ENCODE results near the gene SSX2IP. TPM values are rescaled to one million over a fixed set of nuclear protein-coding genes. Genes with fewer than 3 reads are reported as not detected.
A peak's percentile ranks its signal among the peaks of the same experiment; 100 is the strongest.

SSX2IP gene
- total and polyA plus RNA-seq, 9 of the 15 experiments (the other 6 are each of a cell fraction or from before 2014, with no cell fraction given): 20.6 to 96.7 (median 61.7) TPM

GRCh38 chr1:84700070-84700469 is 9.8 kb upstream of the SSX2IP start:
- POLR2A ChIA-PET: interaction anchor here (1.1 to 2.0 kb wide), 3 partner anchors 10 to 12 kb away, joined by 3 to 5 read pairs (median 4); no protein-coding TSS in a partner anchor
- BruUV-seq (replicated peaks): no TSS peak
- DNase-seq (ENCODE audit: extremely low read depth in 1 of 4, low spot score in 3 of 4): peak in 1 of 4 experiments; percentile 23
- intact Hi-C loops (cut with micrococcal nuclease): no loop called here
- H3K4me1 ChIP-seq (replicated peaks in 1 of 2; ENCODE audit: control insufficient read depth in 2 of 2, insufficient read depth in 2 of 2, low read length in 2 of 2): peaks cover 9 to 30% of the 10 kb centered on the region in 2 experiments; a peak in 4 of 5 replicates
- H3K36me3 ChIP-seq (ENCODE audit: control insufficient read depth, insufficient read depth, low read length): no peaks in the 10 kb centered on the region
- peak; percentile 40 for FAIRE-seq
- WGBS (ENCODE audit: insufficient coverage, low coverage, missing lambda C conversion rate): 18% methylated on average over 1 of the region's 1 CpG
- in situ Hi-C loops (cut with MboI): no loop called here
- no peak overlapping the region for H3K9ac ChIP-seq (ENCODE audit: insufficient read depth in 1 of 2, low read depth in 2 of 2, low read length in 2 of 2)
- no peaks in the 10 kb centered on the region for H3K79me2 ChIP-seq (ENCODE audit: control insufficient read depth, insufficient read depth, low read length)
- H3K9me3 ChIP-seq (replicated peaks; ENCODE audit: control insufficient read depth, insufficient read depth, low read depth, low read length): no peaks in the 10 kb centered on the region
- peak overlapping the region; percentile 69 for H2AFZ ChIP-seq (ENCODE audit: low read depth, low read length)
- H3K9me1 ChIP-seq (ENCODE audit: control insufficient read depth, insufficient read depth, low read length): no peaks in the 10 kb centered on the region
- ATAC-seq: peak; percentile 59
- no peak overlapping the region for H3K4me3 ChIP-seq
- H3K27me3 ChIP-seq (ENCODE audit: control insufficient read depth in 2 of 2, insufficient read depth in 2 of 2, low read length in 2 of 2): no peaks in the 10 kb centered on the region
- peak overlapping the region; percentile 43; the same call in 1 of the 2 replicates for H3K4me2 ChIP-seq (ENCODE audit: insufficient read depth, low read length)
- H4K20me1 ChIP-seq (replicated peaks; ENCODE audit: control insufficient read depth, insufficient read depth, low read length): no peaks in the 10 kb centered on the region
- CTCF ChIA-PET (ENCODE audit: low intra/inter-chr PET ratio): no interaction called here
- TF ChIP-seq FOXK1 (CRISPR knock-in tag; IDR thresholded peaks at IDR 0.05; ENCODE audit: borderline replicate concordance) (no peak), ZNF75A (CRISPR knock-in tag; IDR thresholded peaks at IDR 0.05) (no peak), SPI1 (IDR thresholded peaks at IDR 0.05; ENCODE audit: borderline replicate concordance, low read depth, low read length) (peak; percentile 47; the same call in 1 of the 2 replicates), PRDM10 (IDR thresholded peaks at IDR 0.05; ENCODE audit: partially characterized antibody) (no peak)
- H3K27ac ChIP-seq (ENCODE audit: extremely low read depth, low read depth, low read length): peak overlapping the region; percentile 12; the same call in 1 of the 3 replicates

All from K562 (cell line).